ENCODE data around the gene DST.

Gene DST

DNA sequence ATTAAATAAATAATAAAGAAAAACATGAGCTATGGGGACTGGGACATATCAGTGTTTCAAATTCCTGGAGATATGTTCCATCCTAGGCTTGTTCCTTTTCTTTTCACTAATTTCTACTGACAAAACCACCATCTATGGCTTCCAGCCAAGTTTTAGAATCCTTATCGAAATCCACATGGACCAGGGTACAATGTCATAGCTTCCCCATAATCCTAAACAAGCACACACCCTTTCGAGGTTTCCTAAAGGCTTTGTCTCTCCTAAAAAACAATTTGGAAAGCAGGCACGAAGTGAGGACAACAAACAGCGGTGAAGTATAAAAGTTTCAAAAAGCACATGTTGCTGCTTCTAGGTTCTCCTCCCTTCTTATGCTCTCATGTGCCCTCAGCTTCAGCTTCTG is 13.3 kb upstream of the DST start:
- no peak overlapping the region for H2BK120ac ChIP-seq (ENCODE audit: low read depth, low read length)
- H3K4me1 ChIP-seq (ENCODE audit: control insufficient read depth in 2 of 2, insufficient read depth in 1 of 2, low read depth in 1 of 2, low read length in 2 of 2), result peaks cover 10 to 15% of the 10 kb centered on the region in 2 donors
- no peak overlapping the region for H3K4me3 ChIP-seq (ENCODE audit: low read length in 2 of 2)
- no peak overlapping the region for H3K23ac ChIP-seq (ENCODE audit: low read depth, low read length, poor library complexity)
- no peak overlapping the region for H2BK15ac ChIP-seq (ENCODE audit: low read length)
- H3K4me2 ChIP-seq (ENCODE audit: insufficient read depth, low read length, poor library complexity, severe bottlenecking), result no peak overlapping the region
- no CpG with 5 or more reads among the region's 4 CpGs for WGBS, 2 donors (ENCODE audit: extremely low coverage in 2 of 2, insufficient read length in 2 of 2, insufficient replicate concordance in 1 of 2)
- H3K9ac ChIP-seq (ENCODE audit: low read depth, low read length, poor library complexity), result no peak overlapping the region
- no peak overlapping the region for H3K14ac ChIP-seq (ENCODE audit: low read length)
- H2BK12ac ChIP-seq (ENCODE audit: low read length), result no peak overlapping the region
- no peaks in the 10 kb centered on the region for H3K79me1 ChIP-seq (ENCODE audit: low read depth, low read length)
- H2AK5ac ChIP-seq (ENCODE audit: low read depth, low read length), result no peak overlapping the region
- no peak overlapping the region for H4K91ac ChIP-seq (ENCODE audit: low read depth, low read length, poor library complexity)
- H3K18ac ChIP-seq (ENCODE audit: low read length), result no peak overlapping the region
- no peaks in the 10 kb centered on the region for H3K9me3 ChIP-seq (replicated peaks in 1 of 2; ENCODE audit: control insufficient read depth in 2 of 2, insufficient read depth in 1 of 2, low read depth in 1 of 2, low read length in 2 of 2)
- no peak overlapping the region for H3K4ac ChIP-seq (ENCODE audit: low read length)
- no peaks in the 10 kb centered on the region for H3K27me3 ChIP-seq (ENCODE audit: control insufficient read depth in 3 of 3, insufficient read depth in 3 of 3, low read depth in 1 of 3, low read length in 3 of 3)
- no peak overlapping the region for H4K8ac ChIP-seq (ENCODE audit: low read depth, low read length)
- DNase-seq (ENCODE audit: low spot score), result no peak
- H3K27ac ChIP-seq (replicated peaks; ENCODE audit: low read length), result no peak overlapping the region
- no peaks in the 10 kb centered on the region for H3K36me3 ChIP-seq (replicated peaks in 1 of 2; ENCODE audit: control insufficient read depth in 2 of 2, insufficient read depth in 2 of 2, low read length in 2 of 2)
- H2AFZ ChIP-seq (ENCODE audit: low read length), result no peak overlapping the region
- no peak overlapping the region for H2BK5ac ChIP-seq (ENCODE audit: low read length)

DNA sequence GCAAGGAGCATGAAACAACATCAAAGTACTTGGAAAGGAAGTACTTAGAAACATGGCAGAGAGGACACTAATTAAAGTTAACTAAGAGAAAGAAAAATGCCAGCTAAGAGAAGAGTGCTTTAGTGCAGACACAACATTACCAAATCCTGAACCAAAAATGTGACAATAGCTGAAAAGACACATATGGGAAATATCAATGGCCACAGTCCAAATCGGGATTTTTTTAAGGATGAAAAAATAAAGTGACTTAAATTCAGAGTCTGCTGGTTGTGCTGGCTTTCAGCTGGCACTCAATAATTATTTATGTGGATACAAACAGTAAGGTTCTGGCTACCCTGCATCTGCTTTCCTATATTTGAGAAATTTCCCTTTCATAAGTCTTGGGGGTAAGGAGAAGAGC is 12.6 kb upstream of the DST start:
- no peak overlapping the region for H3K18ac ChIP-seq (ENCODE audit: low read length)
- H4K8ac ChIP-seq (ENCODE audit: low read depth, low read length), result no peak overlapping the region
- WGBS, 2 donors (ENCODE audit: extremely low coverage in 2 of 2, insufficient read length in 2 of 2, insufficient replicate concordance in 1 of 2), result no CpG with 5 or more reads among the region's 1 CpG
- no peaks in the 10 kb centered on the region for H3K9me3 ChIP-seq (replicated peaks in 1 of 2; ENCODE audit: control insufficient read depth in 2 of 2, insufficient read depth in 1 of 2, low read depth in 1 of 2, low read length in 2 of 2)
- no peaks in the 10 kb centered on the region for H3K27me3 ChIP-seq (ENCODE audit: control insufficient read depth in 3 of 3, insufficient read depth in 3 of 3, low read depth in 1 of 3, low read length in 3 of 3)
- no peak overlapping the region for H3K23ac ChIP-seq (ENCODE audit: low read depth, low read length, poor library complexity)
- H3K4me3 ChIP-seq (ENCODE audit: low read length in 2 of 2), result no peak overlapping the region
- H3K4me1 ChIP-seq (ENCODE audit: control insufficient read depth in 2 of 2, insufficient read depth in 1 of 2, low read depth in 1 of 2, low read length in 2 of 2), result peaks cover 9% of the 10 kb centered on the region in 2 donors
- no peak overlapping the region for H2BK15ac ChIP-seq (ENCODE audit: low read length)
- no peak overlapping the region for H2BK12ac ChIP-seq (ENCODE audit: low read length)
- H2BK5ac ChIP-seq (ENCODE audit: low read length), result no peak overlapping the region
- no peak overlapping the region for H3K9ac ChIP-seq (ENCODE audit: low read depth, low read length, poor library complexity)
- no peak overlapping the region for H3K14ac ChIP-seq (ENCODE audit: low read length)
- H4K91ac ChIP-seq (ENCODE audit: low read depth, low read length, poor library complexity), result no peak overlapping the region
- no peak overlapping the region for H2AFZ ChIP-seq (ENCODE audit: low read length)
- DNase-seq (ENCODE audit: low spot score), result no peak
- no peak overlapping the region for H2BK120ac ChIP-seq (ENCODE audit: low read depth, low read length)
- no peak overlapping the region for H2AK5ac ChIP-seq (ENCODE audit: low read depth, low read length)
- no peak overlapping the region for H3K4me2 ChIP-seq (ENCODE audit: insufficient read depth, low read length, poor library complexity, severe bottlenecking)
- H3K27ac ChIP-seq (replicated peaks; ENCODE audit: low read length), result no peak overlapping the region
- peaks cover 0 to 7% of the 10 kb centered on the region in 2 donors for H3K36me3 ChIP-seq (replicated peaks in 1 of 2; ENCODE audit: control insufficient read depth in 2 of 2, insufficient read depth in 2 of 2, low read length in 2 of 2)
- H3K4ac ChIP-seq (ENCODE audit: low read length), result no peak overlapping the region
- no peaks in the 10 kb centered on the region for H3K79me1 ChIP-seq (ENCODE audit: low read depth, low read length)

DNA sequence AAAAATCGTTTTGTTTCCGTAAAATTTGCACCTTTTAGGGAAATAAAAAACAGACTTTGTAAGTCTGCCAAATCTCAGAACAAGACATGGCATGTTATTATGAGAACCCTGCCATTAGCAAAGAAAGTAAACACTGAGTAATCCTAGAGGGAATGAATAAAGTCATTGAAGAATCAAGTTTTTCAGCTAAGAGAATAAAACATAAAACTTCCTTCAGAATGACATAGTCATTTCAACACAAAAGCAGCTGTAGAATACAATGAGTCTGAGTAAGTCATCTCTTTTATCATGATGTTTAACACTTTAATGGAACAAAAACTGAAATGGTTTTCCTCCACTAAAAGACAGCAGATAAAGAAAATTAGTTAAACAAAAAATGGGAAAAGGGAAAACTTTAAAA is 10.3 kb upstream of the DST start:
- Histone ChIP-seq H3K36me3 (replicated peaks in 1 of 2; ENCODE audit: control insufficient read depth in 2 of 2, insufficient read depth in 2 of 2, low read length in 2 of 2) (peaks cover 1 to 24% of the 10 kb centered on the region in 2 donors), H2AFZ (ENCODE audit: low read length) (no peak overlapping the region), H3K4me2 (ENCODE audit: insufficient read depth, low read length, poor library complexity, severe bottlenecking) (no peak overlapping the region), H3K9ac (ENCODE audit: low read depth, low read length, poor library complexity) (no peak overlapping the region), H3K9me3 (replicated peaks in 1 of 2; ENCODE audit: control insufficient read depth in 2 of 2, insufficient read depth in 1 of 2, low read depth in 1 of 2, low read length in 2 of 2) (no peaks in the 10 kb centered on the region), H3K18ac (ENCODE audit: low read length) (no peak overlapping the region), H3K4me3 (ENCODE audit: low read length in 2 of 2) (no peak overlapping the region), H2AK5ac (ENCODE audit: low read depth, low read length) (no peak overlapping the region), H4K91ac (ENCODE audit: low read depth, low read length, poor library complexity) (no peak overlapping the region), H4K8ac (ENCODE audit: low read depth, low read length) (no peak overlapping the region), H3K4ac (ENCODE audit: low read length) (no peak overlapping the region), H2BK15ac (ENCODE audit: low read length) (no peak overlapping the region), H3K23ac (ENCODE audit: low read depth, low read length, poor library complexity) (no peak overlapping the region), H3K27me3 (ENCODE audit: control insufficient read depth in 3 of 3, insufficient read depth in 3 of 3, low read depth in 1 of 3, low read length in 3 of 3) (no peaks in the 10 kb centered on the region), H3K27ac (replicated peaks; ENCODE audit: low read length) (no peak overlapping the region), H2BK5ac (ENCODE audit: low read length) (no peak overlapping the region), H2BK12ac (ENCODE audit: low read length) (no peak overlapping the region), H2BK120ac (ENCODE audit: low read depth, low read length) (no peak overlapping the region), H3K79me1 (ENCODE audit: low read depth, low read length) (no peaks in the 10 kb centered on the region), H3K14ac (ENCODE audit: low read length) (no peak overlapping the region), H3K4me1 (ENCODE audit: control insufficient read depth in 2 of 2, insufficient read depth in 1 of 2, low read depth in 1 of 2, low read length in 2 of 2) (peaks cover 3 to 5% of the 10 kb centered on the region in 2 donors)
- DNase-seq (ENCODE audit: low spot score), result no peak
- WGBS, 2 donors (ENCODE audit: extremely low coverage in 2 of 2, insufficient read length in 2 of 2, insufficient replicate concordance in 1 of 2), result no CpG with 5 or more reads among the region's 2 CpGs

DNA sequence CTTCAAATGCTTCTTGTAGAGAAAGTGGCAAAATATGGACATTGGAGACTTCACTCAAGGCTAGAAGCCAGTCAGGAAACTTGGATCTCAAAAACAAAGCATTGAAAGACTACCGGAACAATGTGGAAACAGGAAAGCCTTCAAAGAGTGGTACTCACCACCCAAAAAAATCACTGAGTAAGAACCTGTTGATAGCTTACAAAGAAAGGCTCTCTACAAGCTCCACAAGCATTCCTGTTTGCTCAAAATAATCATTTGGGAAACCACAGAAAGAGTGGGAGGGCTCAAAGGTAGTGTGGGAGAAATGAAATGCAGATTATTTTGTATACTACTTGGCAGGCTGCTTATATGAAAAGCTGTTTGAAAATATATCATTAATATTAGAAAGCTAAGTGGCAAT is 9.5 kb upstream of the DST start:
- H3K4ac ChIP-seq (ENCODE audit: low read length), result no peak overlapping the region
- H3K9me3 ChIP-seq (replicated peaks in 1 of 2; ENCODE audit: control insufficient read depth in 2 of 2, insufficient read depth in 1 of 2, low read depth in 1 of 2, low read length in 2 of 2), result no peaks in the 10 kb centered on the region
- no peak overlapping the region for H3K9ac ChIP-seq (ENCODE audit: low read depth, low read length, poor library complexity)
- H2BK120ac ChIP-seq (ENCODE audit: low read depth, low read length), result no peak overlapping the region
- DNase-seq (ENCODE audit: low spot score), result no peak
- no CpG with 5 or more reads among the region's 1 CpG for WGBS, 2 donors (ENCODE audit: extremely low coverage in 2 of 2, insufficient read length in 2 of 2, insufficient replicate concordance in 1 of 2)
- H2AFZ ChIP-seq (ENCODE audit: low read length), result no peak overlapping the region
- no peak overlapping the region for H3K27ac ChIP-seq (replicated peaks; ENCODE audit: low read length)
- H3K14ac ChIP-seq (ENCODE audit: low read length), result no peak overlapping the region
- H2AK5ac ChIP-seq (ENCODE audit: low read depth, low read length), result no peak overlapping the region
- H3K79me1 ChIP-seq (ENCODE audit: low read depth, low read length), result no peaks in the 10 kb centered on the region
- H3K18ac ChIP-seq (ENCODE audit: low read length), result no peak overlapping the region
- no peak overlapping the region for H3K4me3 ChIP-seq (ENCODE audit: low read length in 2 of 2)
- no peak overlapping the region for H3K23ac ChIP-seq (ENCODE audit: low read depth, low read length, poor library complexity)
- peaks cover 3 to 5% of the 10 kb centered on the region in 2 donors for H3K4me1 ChIP-seq (ENCODE audit: control insufficient read depth in 2 of 2, insufficient read depth in 1 of 2, low read depth in 1 of 2, low read length in 2 of 2)
- H2BK5ac ChIP-seq (ENCODE audit: low read length), result no peak overlapping the region
- H2BK15ac ChIP-seq (ENCODE audit: low read length), result no peak overlapping the region
- H4K91ac ChIP-seq (ENCODE audit: low read depth, low read length, poor library complexity), result no peak overlapping the region
- no peaks in the 10 kb centered on the region for H3K27me3 ChIP-seq (ENCODE audit: control insufficient read depth in 3 of 3, insufficient read depth in 3 of 3, low read depth in 1 of 3, low read length in 3 of 3)
- H2BK12ac ChIP-seq (ENCODE audit: low read length), result no peak overlapping the region
- no peak overlapping the region for H4K8ac ChIP-seq (ENCODE audit: low read depth, low read length)
- H3K36me3 ChIP-seq (replicated peaks in 1 of 2; ENCODE audit: control insufficient read depth in 2 of 2, insufficient read depth in 2 of 2, low read length in 2 of 2), result peaks cover 2 to 29% of the 10 kb centered on the region in 2 donors
- no peak overlapping the region for H3K4me2 ChIP-seq (ENCODE audit: insufficient read depth, low read length, poor library complexity, severe bottlenecking)

Data from neuronal stem cell (in vitro differentiated cells).